GM12872 (cell line): ENCODE measurements around the gene TAF1.

Source experiments
- CTCF ChIP-seq: IDR thresholded peaks from 3 replicates; pipeline ENCODE4 v1.5.1; 2011; ENCODE audit warnings: low read depth, mild to moderate bottlenecking, low read length, moderate library complexity; ENCODE audit not compliant: insufficient read depth

TAF1 gene

GRCh38 chrX:71367396-71367795 is 1.2 kb downstream of the TAF1 start:
- TF ChIP-seq CTCF = no peak

GRCh38 chrX:71372388-71372787 is 6.2 kb downstream of the TAF1 start:
- TF ChIP-seq CTCF = no peak

GRCh38 chrX:71378732-71379131 is 12.6 kb downstream of the TAF1 start:
- TF ChIP-seq CTCF = no peak

- no peak for TF ChIP-seq CTCF
Measured at GRCh38 chrX:71393919-71394318, 27.8 kb downstream of the TAF1 start.

- no peak for TF ChIP-seq CTCF
Measured at GRCh38 chrX:71396576-71396975, 30.4 kb downstream of the TAF1 start.

- TF ChIP-seq CTCF = no peak
Measured at GRCh38 chrX:71400710-71401109, 34.6 kb downstream of the TAF1 start.

- no peak for TF ChIP-seq CTCF
Measured at GRCh38 chrX:71420686-71421085, 54.5 kb downstream of the TAF1 start.

GRCh38 chrX:71432733-71433132 is 66.6 kb downstream of the TAF1 start:
- TF ChIP-seq CTCF = no peak
